Endodermal cell (in vitro differentiated cells): ENCODE data around the gene CNGB1. TPM values are rescaled to one million over a fixed set of nuclear protein-coding genes. Genes with fewer than 3 reads are reported as not detected.
"Not testable (repeated sequence)": the region's sequence is repeated elsewhere in the genome, so short reads cannot be mapped to it uniquely, and the experiment has no call there.

Experiments used
- DNase-seq: peaks from one replicate; pipeline ENCODE4 v3.0.0-alpha.2; 2017
- H3K27ac ChIP-seq: 2 replicates; pipeline ENCODE4 v1.5.1; 2013; ENCODE audit warnings: mild to moderate bottlenecking, low read depth, low read length, moderate library complexity
- H3K27me3 ChIP-seq: 2 replicates; pipeline ENCODE4 v1.6.1; 2013; ENCODE audit warnings: mild to moderate bottlenecking, low read length, moderate library complexity; ENCODE audit not compliant: insufficient read depth, control insufficient read depth, poor library complexity, severe bottlenecking
- H3K36me3 ChIP-seq: 2 replicates; pipeline ENCODE4 v1.7.0; 2013; ENCODE audit warnings: mild to moderate bottlenecking, low read length, moderate library complexity; ENCODE audit not compliant: control insufficient read depth, insufficient read depth
- H3K4me1 ChIP-seq: one replicate; pipeline ENCODE4 v1.7.0; 2013; ENCODE audit warnings: low read length; ENCODE audit not compliant: control insufficient read depth, insufficient read depth
- H3K4me3 ChIP-seq: 2 replicates; pipeline ENCODE4 v1.5.1; 2013; ENCODE audit warnings: mild to moderate bottlenecking, low read length, moderate library complexity
- H3K9ac ChIP-seq: 2 replicates; pipeline ENCODE4 v1.6.1; 2013; ENCODE audit warnings: mild to moderate bottlenecking, low read length, moderate library complexity; ENCODE audit not compliant: poor library complexity, severe bottlenecking; ENCODE audit errors: extremely low read depth
- H3K9me3 ChIP-seq: 2 replicates; pipeline ENCODE4 v1.6.1; 2013; ENCODE audit warnings: mild to moderate bottlenecking, low read length, moderate library complexity; ENCODE audit not compliant: control insufficient read depth
- H3K27ac Mint-ChIP-seq: 2 replicates; pipeline ENCODE4 v1.8.0; 2020; ENCODE audit warnings: mixed read lengths
- H3K27me3 Mint-ChIP-seq: 2 replicates; pipeline ENCODE4 v1.8.0; 2021; ENCODE audit warnings: mild to moderate bottlenecking, mixed read lengths; ENCODE audit not compliant: insufficient read depth
- H3K36me3 Mint-ChIP-seq: 2 replicates; pipeline ENCODE4 v1.8.0; 2020; ENCODE audit warnings: low read depth, mixed read lengths
- H3K4me1 Mint-ChIP-seq: 2 replicates; pipeline ENCODE4 v1.8.0; 2020; ENCODE audit warnings: mixed read lengths
- H3K4me3 Mint-ChIP-seq: 2 replicates; pipeline ENCODE4 v1.8.0; 2020; ENCODE audit warnings: mild to moderate bottlenecking, moderate library complexity, mixed read lengths
- H3K9me3 Mint-ChIP-seq: 2 replicates; pipeline ENCODE4 v1.8.0; 2020; ENCODE audit warnings: mild to moderate bottlenecking, mixed read lengths
- WGBS, 2 experiments: methylation state at CpG; one replicate each; pipeline versions ENCODE4 v1.1.5 to v1.1.7; 2013; ENCODE audit warnings: missing lambda C conversion rate in 2 of 2, mixed read lengths in 1 of 2; ENCODE audit not compliant: insufficient coverage in 1 of 2, insufficient read length in 1 of 2; 5-methylcytosine and 5-hydroxymethylcytosine counted together
- total RNA-seq, 2 donors: library from RNA; stranded (reverse); fragmentation: NEBNext Ultra II Directional in 1 of 2; extraction: Animal tissue kit (Norgen Biotek cat#: 25700) in 1 of 2; gene quantifications; 2 replicates in 1 of 2; 3 replicates in 1 of 2; pipeline ENCODE4 v1.2.1, GENCODE V29; 2021
- TF ChIP-seq, protein P1 (sequence below): fragments of 200-600 bp; sonication (generic); conservative IDR thresholded peaks from 2 replicates; pipeline ENCODE4 v1.5.0; 2021; ENCODE audit warnings: antibody characterized with exemption, mild to moderate bottlenecking

Gene CNGB1
- total RNA-seq, 2 donors from 2014 or later = 0.29 to 0.60 TPM

GRCh38 chr16:57946181-57946801 lies 24.6 kb downstream of the CNGB1 start:
- WGBS, 2 experiments = 79 to 85% methylated on average over 12 to 13 of the region's 13 CpGs
- no peaks in the 10 kb centered on the region for H3K9me3 Mint-ChIP-seq
- no peaks in the 10 kb centered on the region for H3K36me3 Mint-ChIP-seq
- Histone ChIP-seq H3K4me3 (no peak overlapping the region), H3K27ac (no peak overlapping the region), H3K36me3 (no peaks in the 10 kb centered on the region), H3K9ac (no peak overlapping the region), H3K9me3 (no peaks in the 10 kb centered on the region), H3K4me1 (no peaks in the 10 kb centered on the region), H3K27me3 (no peaks in the 10 kb centered on the region)
- DNase-seq = no peak
- no peak overlapping the region for H3K27ac Mint-ChIP-seq
- no peaks in the 10 kb centered on the region for H3K27me3 Mint-ChIP-seq
- H3K4me3 Mint-ChIP-seq = no peak overlapping the region
- peaks cover 6% of the 10 kb centered on the region for H3K4me1 Mint-ChIP-seq
- TF ChIP-seq, protein P1, sequence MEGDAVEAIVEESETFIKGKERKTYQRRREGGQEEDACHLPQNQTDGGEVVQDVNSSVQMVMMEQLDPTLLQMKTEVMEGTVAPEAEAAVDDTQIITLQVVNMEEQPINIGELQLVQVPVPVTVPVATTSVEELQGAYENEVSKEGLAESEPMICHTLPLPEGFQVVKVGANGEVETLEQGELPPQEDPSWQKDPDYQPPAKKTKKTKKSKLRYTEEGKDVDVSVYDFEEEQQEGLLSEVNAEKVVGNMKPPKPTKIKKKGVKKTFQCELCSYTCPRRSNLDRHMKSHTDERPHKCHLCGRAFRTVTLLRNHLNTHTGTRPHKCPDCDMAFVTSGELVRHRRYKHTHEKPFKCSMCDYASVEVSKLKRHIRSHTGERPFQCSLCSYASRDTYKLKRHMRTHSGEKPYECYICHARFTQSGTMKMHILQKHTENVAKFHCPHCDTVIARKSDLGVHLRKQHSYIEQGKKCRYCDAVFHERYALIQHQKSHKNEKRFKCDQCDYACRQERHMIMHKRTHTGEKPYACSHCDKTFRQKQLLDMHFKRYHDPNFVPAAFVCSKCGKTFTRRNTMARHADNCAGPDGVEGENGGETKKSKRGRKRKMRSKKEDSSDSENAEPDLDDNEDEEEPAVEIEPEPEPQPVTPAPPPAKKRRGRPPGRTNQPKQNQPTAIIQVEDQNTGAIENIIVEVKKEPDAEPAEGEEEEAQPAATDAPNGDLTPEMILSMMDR = no peak

GRCh38 chr16:57945740-57946138 lies 25.2 kb downstream of the CNGB1 start:
- H3K9ac ChIP-seq = no peak overlapping the region

DNA sequence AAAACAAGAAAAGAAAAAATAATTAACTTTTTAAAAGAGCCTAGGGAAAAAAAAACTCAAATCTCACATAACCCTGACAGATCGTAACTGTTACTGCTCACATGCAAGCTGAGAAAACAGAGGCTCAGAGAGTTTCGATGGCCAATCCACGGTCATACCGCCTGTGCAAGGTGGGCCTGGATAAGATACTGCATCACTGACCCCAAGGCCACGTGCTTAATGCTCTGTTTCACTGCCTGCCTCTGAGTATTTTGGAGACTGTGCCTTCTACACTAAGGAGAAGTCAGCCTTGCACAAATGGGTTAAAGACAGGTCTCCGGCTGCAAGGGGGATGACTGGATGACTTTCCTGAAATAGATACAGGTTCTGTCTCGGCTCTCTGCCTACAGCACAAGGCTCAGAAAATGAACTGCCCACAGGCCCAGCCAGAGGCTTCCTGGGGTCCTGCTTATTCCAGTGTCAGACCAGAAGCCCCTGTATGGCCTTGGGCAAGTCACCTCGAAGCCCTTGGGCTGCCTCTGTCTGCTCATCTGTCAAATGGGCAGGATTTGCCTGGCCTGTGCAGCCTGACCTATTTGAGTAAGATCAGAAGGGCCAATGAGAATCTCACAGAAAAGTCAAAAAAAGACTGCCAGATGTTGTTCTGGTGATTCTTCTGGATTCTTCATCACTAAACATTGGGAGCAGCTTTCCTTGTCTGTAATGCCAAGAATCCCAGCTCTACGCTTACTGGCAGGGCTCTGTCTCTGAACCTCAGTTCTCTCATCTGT lies 25.8 kb downstream of the CNGB1 start:
- no peak overlapping the region for H3K27ac Mint-ChIP-seq
- Histone ChIP-seq H3K4me1 (no peaks in the 10 kb centered on the region), H3K27ac (no peak overlapping the region), H3K36me3 (no peaks in the 10 kb centered on the region), H3K9me3 (no peaks in the 10 kb centered on the region), H3K27me3 (no peaks in the 10 kb centered on the region), H3K4me3 (no peak overlapping the region), H3K9ac (no peak overlapping the region)
- no peak for DNase-seq
- H3K4me1 Mint-ChIP-seq = no peaks in the 10 kb centered on the region
- 93 to 94% methylated on average over 6 to 9 of the region's 9 CpGs for whole genome bisulfite sequencing, 2 experiments
- no peaks in the 10 kb centered on the region for H3K36me3 Mint-ChIP-seq
- no peak overlapping the region for H3K4me3 Mint-ChIP-seq
- H3K9me3 Mint-ChIP-seq = no peaks in the 10 kb centered on the region
- H3K27me3 Mint-ChIP-seq = no peaks in the 10 kb centered on the region
- TF ChIP-seq, protein P1 = no peak

More at GRCh38 chr16:57945740-57946138, 25.2 kb downstream of the CNGB1 start:
- Mint-ChIP-seq H3K36me3 (no peaks in the 10 kb centered on the region), H3K4me1 (peaks cover 4% of the 10 kb centered on the region), H3K9me3 (no peaks in the 10 kb centered on the region), H3K27me3 (no peaks in the 10 kb centered on the region), H3K27ac (no peak overlapping the region), H3K4me3 (no peak overlapping the region)
- TF ChIP-seq, protein P1 = peak; percentile 67
- Histone ChIP-seq H3K4me1 (no peaks in the 10 kb centered on the region), H3K27ac (no peak overlapping the region), H3K9me3 (no peaks in the 10 kb centered on the region), H3K27me3 (no peaks in the 10 kb centered on the region), H3K4me3 (no peak overlapping the region), H3K36me3 (no peaks in the 10 kb centered on the region)
- WGBS, 2 experiments = 64 to 76% methylated on average over 5 to 7 of the region's 7 CpGs
- DNase-seq = peak; percentile 63

DNA sequence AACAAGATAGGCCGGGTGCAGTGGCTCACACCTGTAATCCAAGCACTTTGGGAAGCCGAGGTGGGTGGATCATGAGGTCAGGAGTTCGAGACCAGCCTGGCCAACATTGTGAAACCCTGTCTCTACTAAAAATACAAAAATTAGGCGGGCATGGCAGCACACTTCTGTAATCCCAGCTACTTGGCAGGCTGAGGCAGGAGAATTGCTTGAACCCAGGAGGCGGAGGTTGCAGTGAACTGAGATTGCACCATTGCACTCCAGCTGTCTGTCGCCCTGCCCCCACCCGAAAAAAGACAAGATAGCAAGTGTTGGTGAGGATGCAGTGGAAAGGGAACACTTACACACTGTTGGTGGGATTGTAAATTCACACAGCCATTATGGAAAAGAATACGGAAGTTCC lies 27.5 kb downstream of the CNGB1 start:
- H3K36me3 Mint-ChIP-seq, H3K27me3 Mint-ChIP-seq, H3K36me3 ChIP-seq, H3K4me1 Mint-ChIP-seq, H3K4me3 ChIP-seq, H3K9me3 Mint-ChIP-seq, DNase-seq, H3K27me3 ChIP-seq, H3K9me3 ChIP-seq, H3K4me3 Mint-ChIP-seq, H3K9ac ChIP-seq, H3K27ac ChIP-seq, H3K27ac Mint-ChIP-seq, H3K4me1 ChIP-seq: not testable (repeated sequence)
- WGBS, 2 experiments = 87 to 92% methylated on average over 8 of the region's 8 CpGs

DNA sequence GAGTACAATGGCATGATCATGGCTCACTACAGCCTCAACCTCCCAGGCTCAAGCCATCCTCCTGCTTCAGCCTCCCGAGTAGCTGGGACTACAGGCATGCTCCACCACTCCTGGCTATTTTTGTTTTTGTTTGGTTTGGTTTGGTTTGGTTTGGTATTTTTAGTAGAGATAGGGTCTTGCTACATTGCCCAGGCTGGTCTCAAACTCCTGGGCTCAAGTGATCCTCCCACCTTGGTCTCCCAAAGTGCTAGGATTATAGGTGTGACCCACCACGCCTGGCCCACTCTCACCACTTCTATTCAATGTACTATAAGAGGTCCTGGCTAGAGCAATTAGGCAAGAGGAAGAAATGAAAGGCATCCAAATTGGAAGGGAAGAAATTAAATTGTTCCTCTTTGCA lies 29.0 kb downstream of the CNGB1 start:
- not testable (repeated sequence) for H3K36me3 Mint-ChIP-seq, H3K27ac ChIP-seq, H3K9ac ChIP-seq, H3K27me3 ChIP-seq, H3K4me1 ChIP-seq, H3K4me3 Mint-ChIP-seq, H3K27ac Mint-ChIP-seq, H3K36me3 ChIP-seq, H3K4me1 Mint-ChIP-seq, H3K27me3 Mint-ChIP-seq, H3K9me3 ChIP-seq, H3K4me3 ChIP-seq, DNase-seq, H3K9me3 Mint-ChIP-seq
- 94% methylated on average over 2 of the region's 2 CpGs; no CpG with 5 or more reads in 1 of the 2 experiments for WGBS, 2 experiments
